ENCODE results near the gene UFSP2. TPM values are rescaled to one million over a fixed set of nuclear protein-coding genes. Genes with fewer than 3 reads are reported as not detected.
A peak's percentile ranks its signal among the peaks of the same experiment; 100 is the strongest.

Gene UFSP2
- total and polyA plus RNA-seq, 2 donors from 2014 or later = 47.1 to 47.3 TPM

- Histone ChIP-seq H3K4me3 (ENCODE audit: low read length in 3 of 3) (no peak overlapping the region), H3K27ac (ENCODE audit: low read depth in 2 of 2, low read length in 2 of 2) (no peak overlapping the region), H3K4me1 (ENCODE audit: control insufficient read depth in 2 of 3, insufficient read depth in 2 of 3, low read depth in 1 of 3, low read length in 3 of 3) (peaks cover 0 to 2% (median 0%) of the 10 kb centered on the region in 3 donors), H3K9me3 (ENCODE audit: control insufficient read depth in 2 of 3, insufficient read depth in 1 of 3, low read length in 3 of 3) (no peaks in the 10 kb centered on the region), H3K27me3 (ENCODE audit: control insufficient read depth, insufficient read depth, low read length) (no peaks in the 10 kb centered on the region), H3K9ac (ENCODE audit: low read length in 3 of 3) (no peak overlapping the region), H3K36me3 (ENCODE audit: control insufficient read depth in 2 of 3, insufficient read depth in 3 of 3, low read length in 3 of 3) (no peaks in the 10 kb centered on the region)
- no peak for DNase-seq
- TF ChIP-seq, protein P1, sequence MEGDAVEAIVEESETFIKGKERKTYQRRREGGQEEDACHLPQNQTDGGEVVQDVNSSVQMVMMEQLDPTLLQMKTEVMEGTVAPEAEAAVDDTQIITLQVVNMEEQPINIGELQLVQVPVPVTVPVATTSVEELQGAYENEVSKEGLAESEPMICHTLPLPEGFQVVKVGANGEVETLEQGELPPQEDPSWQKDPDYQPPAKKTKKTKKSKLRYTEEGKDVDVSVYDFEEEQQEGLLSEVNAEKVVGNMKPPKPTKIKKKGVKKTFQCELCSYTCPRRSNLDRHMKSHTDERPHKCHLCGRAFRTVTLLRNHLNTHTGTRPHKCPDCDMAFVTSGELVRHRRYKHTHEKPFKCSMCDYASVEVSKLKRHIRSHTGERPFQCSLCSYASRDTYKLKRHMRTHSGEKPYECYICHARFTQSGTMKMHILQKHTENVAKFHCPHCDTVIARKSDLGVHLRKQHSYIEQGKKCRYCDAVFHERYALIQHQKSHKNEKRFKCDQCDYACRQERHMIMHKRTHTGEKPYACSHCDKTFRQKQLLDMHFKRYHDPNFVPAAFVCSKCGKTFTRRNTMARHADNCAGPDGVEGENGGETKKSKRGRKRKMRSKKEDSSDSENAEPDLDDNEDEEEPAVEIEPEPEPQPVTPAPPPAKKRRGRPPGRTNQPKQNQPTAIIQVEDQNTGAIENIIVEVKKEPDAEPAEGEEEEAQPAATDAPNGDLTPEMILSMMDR (IDR thresholded peaks at IDR 0.05; ENCODE audit: borderline replicate concordance, extremely low read depth, insufficient read depth) = no peak
- no peak for FAIRE-seq
- intact Hi-C loops (cut with DNase I) = no loop called here
Measured at GRCh38 chr4:185390941-185391340, 34.8 kb downstream of the UFSP2 start.

- no peaks in the 10 kb centered on the region for H3K36me3 ChIP-seq (ENCODE audit: control insufficient read depth in 2 of 3, insufficient read depth in 3 of 3, low read length in 3 of 3)
- H3K27me3 ChIP-seq (ENCODE audit: control insufficient read depth, insufficient read depth, low read length) = no peaks in the 10 kb centered on the region
- TF ChIP-seq, protein P1 (IDR thresholded peaks at IDR 0.05; ENCODE audit: borderline replicate concordance, extremely low read depth, insufficient read depth) = no peak
- DNase-seq (no peak), FAIRE-seq (no peak)
- H3K4me3 ChIP-seq (ENCODE audit: low read length in 3 of 3) = no peak overlapping the region
- intact Hi-C loops (cut with DNase I) = no loop called here
- H3K9me3 ChIP-seq (ENCODE audit: control insufficient read depth in 2 of 3, insufficient read depth in 1 of 3, low read length in 3 of 3) = no peaks in the 10 kb centered on the region
- H3K4me1 ChIP-seq (ENCODE audit: control insufficient read depth in 2 of 3, insufficient read depth in 2 of 3, low read depth in 1 of 3, low read length in 3 of 3) = no peaks in the 10 kb centered on the region
- no peak overlapping the region for H3K27ac ChIP-seq (ENCODE audit: low read depth in 2 of 2, low read length in 2 of 2)
- no peak overlapping the region for H3K9ac ChIP-seq (ENCODE audit: low read length in 3 of 3)
Measured at GRCh38 chr4:185387957-185388356, 37.8 kb downstream of the UFSP2 start.

- Histone ChIP-seq H3K27ac (ENCODE audit: low read depth in 2 of 2, low read length in 2 of 2) (no peak overlapping the region), H3K9ac (ENCODE audit: low read length in 3 of 3) (no peak overlapping the region), H3K27me3 (ENCODE audit: control insufficient read depth, insufficient read depth, low read length) (no peaks in the 10 kb centered on the region), H3K4me3 (ENCODE audit: low read length in 3 of 3) (no peak overlapping the region), H3K36me3 (ENCODE audit: control insufficient read depth in 2 of 3, insufficient read depth in 3 of 3, low read length in 3 of 3) (no peaks in the 10 kb centered on the region), H3K9me3 (ENCODE audit: control insufficient read depth in 2 of 3, insufficient read depth in 1 of 3, low read length in 3 of 3) (no peaks in the 10 kb centered on the region), H3K4me1 (ENCODE audit: control insufficient read depth in 2 of 3, insufficient read depth in 2 of 3, low read depth in 1 of 3, low read length in 3 of 3) (no peaks in the 10 kb centered on the region)
- intact Hi-C loops (cut with DNase I) = no loop called here
- DNase-seq (peak in 3 of 5 donors; percentile 19 to 69 (median 47)), FAIRE-seq (no peak)
- TF ChIP-seq, protein P1 (IDR thresholded peaks at IDR 0.05; ENCODE audit: borderline replicate concordance, extremely low read depth, insufficient read depth) = no peak
Measured at GRCh38 chr4:185384930-185385331, 40.8 kb downstream of the UFSP2 start.

DNA sequence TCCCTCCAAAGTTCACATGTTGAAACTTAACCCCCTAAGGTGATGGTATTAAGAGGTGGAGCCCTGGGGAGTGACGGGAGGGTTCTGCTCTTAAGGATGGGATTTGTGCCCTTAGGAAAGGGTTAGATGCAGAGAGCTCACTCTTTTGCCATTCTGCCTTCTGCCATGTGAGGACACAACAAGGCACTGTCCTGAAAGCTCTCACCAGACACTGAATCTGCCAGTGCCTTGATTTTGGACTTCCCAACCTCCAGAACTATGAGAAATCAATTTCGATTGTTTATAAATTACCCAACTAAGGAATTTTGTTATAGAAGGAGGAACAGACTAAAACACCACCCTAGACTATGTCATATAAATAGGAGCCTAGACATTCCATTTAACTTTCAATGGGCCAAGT lies 41.7 kb downstream of the UFSP2 start:
- no peak overlapping the region for H3K27ac ChIP-seq (ENCODE audit: low read depth in 2 of 2, low read length in 2 of 2)

More for the DNA sequence above, 41.7 kb downstream of the UFSP2 start:
- Histone ChIP-seq H3K4me3 (ENCODE audit: low read length in 3 of 3) (no peak overlapping the region), H3K36me3 (ENCODE audit: control insufficient read depth in 2 of 3, insufficient read depth in 3 of 3, low read length in 3 of 3) (no peaks in the 10 kb centered on the region), H3K9ac (ENCODE audit: low read length in 3 of 3) (no peak overlapping the region), H3K9me3 (ENCODE audit: control insufficient read depth in 2 of 3, insufficient read depth in 1 of 3, low read length in 3 of 3) (no peaks in the 10 kb centered on the region), H3K4me1 (ENCODE audit: control insufficient read depth in 2 of 3, insufficient read depth in 2 of 3, low read depth in 1 of 3, low read length in 3 of 3) (no peaks in the 10 kb centered on the region), H3K27me3 (ENCODE audit: control insufficient read depth, insufficient read depth, low read length) (no peaks in the 10 kb centered on the region)
- FAIRE-seq (no peak), DNase-seq (no peak)
- intact Hi-C loops (cut with DNase I) = no loop called here
- TF ChIP-seq, protein P1 (IDR thresholded peaks at IDR 0.05; ENCODE audit: borderline replicate concordance, extremely low read depth, insufficient read depth) = no peak
